KMS-11 (cell line): ENCODE measurements around the gene ARVCF.

Source experiments
- H2AFZ ChIP-seq: fragments of 200-600 bp; sonication (generic); 2 replicates; pipeline ENCODE4 v1.6.1; 2016; ENCODE audit warnings: antibody characterized with exemption, mixed run types, low read depth
- H3K27ac ChIP-seq: fragments of 200-600 bp; sonication (generic); 2 replicates; pipeline ENCODE4 v1.6.1; 2016; ENCODE audit warnings: mild to moderate bottlenecking, mixed run types
- H3K27me3 ChIP-seq: fragments of 200-600 bp; sonication (generic); 2 replicates; pipeline ENCODE4 v1.6.1; 2017; ENCODE audit warnings: mild to moderate bottlenecking, low read depth, mixed run types, moderate library complexity; ENCODE audit not compliant: insufficient read depth
- H3K36me3 ChIP-seq: fragments of 200-600 bp; sonication (generic); 2 replicates; pipeline ENCODE4 v1.6.1; 2017; ENCODE audit warnings: mild to moderate bottlenecking, mixed run types; ENCODE audit not compliant: insufficient read depth
- H3K4me1 ChIP-seq: fragments of 200-600 bp; sonication (generic); 2 replicates; pipeline ENCODE4 v1.6.1; 2016; ENCODE audit warnings: mild to moderate bottlenecking, low read depth, mixed run types; ENCODE audit not compliant: poor library complexity, severe bottlenecking
- H3K4me2 ChIP-seq: fragments of 200-600 bp; sonication (generic); 2 replicates; pipeline ENCODE4 v1.7.0; 2016; ENCODE audit warnings: mild to moderate bottlenecking, mixed run types
- H3K4me3 ChIP-seq: fragments of 200-600 bp; sonication (generic); IDR thresholded peaks from 2 replicates; pipeline ENCODE4 v1.6.1; 2017; ENCODE audit warnings: low read depth, low read length, mixed read lengths; ENCODE audit not compliant: insufficient read depth
- H3K79me2 ChIP-seq: fragments of 200-600 bp; sonication (generic); 2 replicates; pipeline ENCODE4 v1.6.1; 2016; ENCODE audit warnings: low read depth, mixed run types; ENCODE audit not compliant: insufficient read depth
- H3K9ac ChIP-seq: fragments of 200-600 bp; sonication (generic); 2 replicates; pipeline ENCODE4 v1.6.1; 2016; ENCODE audit warnings: mild to moderate bottlenecking, mixed run types
- H4K20me1 ChIP-seq: fragments of 200-600 bp; sonication (generic); 2 replicates; pipeline ENCODE4 v1.6.1; 2016; ENCODE audit warnings: mild to moderate bottlenecking, mixed run types; ENCODE audit not compliant: insufficient read depth
- CTCF ChIP-seq: fragments of 200-600 bp; sonication (generic); conservative IDR thresholded peaks from 2 replicates; pipeline ENCODE4 v1.6.1; 2017; ENCODE audit warnings: low read depth, mild to moderate bottlenecking, antibody characterized with exemption, low read length, moderate library complexity, mixed read lengths

ARVCF gene

GRCh38 chr22:19975707-19976035 is 41.0 kb downstream of the ARVCF start:
- H3K79me2 ChIP-seq = no peaks in the 10 kb centered on the region
- no peaks in the 10 kb centered on the region for H3K27me3 ChIP-seq
- no peaks in the 10 kb centered on the region for H3K4me1 ChIP-seq
- no peak overlapping the region for H2AFZ ChIP-seq
- no peak overlapping the region for H3K4me3 ChIP-seq
- H3K36me3 ChIP-seq = no peaks in the 10 kb centered on the region
- no peaks in the 10 kb centered on the region for H4K20me1 ChIP-seq
- H3K4me2 ChIP-seq = no peak overlapping the region
- no peak for TF ChIP-seq CTCF
- H3K27ac ChIP-seq = no peak overlapping the region
- H3K9ac ChIP-seq = no peak overlapping the region

- Histone ChIP-seq H3K79me2 (no peaks in the 10 kb centered on the region), H4K20me1 (no peaks in the 10 kb centered on the region), H3K36me3 (no peaks in the 10 kb centered on the region), H3K9ac (no peak overlapping the region), H3K4me1 (no peaks in the 10 kb centered on the region), H3K27ac (no peak overlapping the region), H3K27me3 (no peaks in the 10 kb centered on the region), H3K4me3 (no peak overlapping the region), H2AFZ (no peak overlapping the region), H3K4me2 (no peak overlapping the region)
- no peak for TF ChIP-seq CTCF
Measured at GRCh38 chr22:19974935-19975706, 41.5 kb downstream of the ARVCF start.

- TF ChIP-seq CTCF = no peak
- Histone ChIP-seq H3K4me2 (no peak overlapping the region), H3K4me3 (no peak overlapping the region), H3K4me1 (no peaks in the 10 kb centered on the region), H3K27ac (no peak overlapping the region), H4K20me1 (no peaks in the 10 kb centered on the region), H2AFZ (no peak overlapping the region), H3K79me2 (no peaks in the 10 kb centered on the region), H3K27me3 (no peaks in the 10 kb centered on the region), H3K36me3 (no peaks in the 10 kb centered on the region), H3K9ac (no peak overlapping the region)
Measured at GRCh38 chr22:19974268-19974861, 42.3 kb downstream of the ARVCF start.

DNA sequence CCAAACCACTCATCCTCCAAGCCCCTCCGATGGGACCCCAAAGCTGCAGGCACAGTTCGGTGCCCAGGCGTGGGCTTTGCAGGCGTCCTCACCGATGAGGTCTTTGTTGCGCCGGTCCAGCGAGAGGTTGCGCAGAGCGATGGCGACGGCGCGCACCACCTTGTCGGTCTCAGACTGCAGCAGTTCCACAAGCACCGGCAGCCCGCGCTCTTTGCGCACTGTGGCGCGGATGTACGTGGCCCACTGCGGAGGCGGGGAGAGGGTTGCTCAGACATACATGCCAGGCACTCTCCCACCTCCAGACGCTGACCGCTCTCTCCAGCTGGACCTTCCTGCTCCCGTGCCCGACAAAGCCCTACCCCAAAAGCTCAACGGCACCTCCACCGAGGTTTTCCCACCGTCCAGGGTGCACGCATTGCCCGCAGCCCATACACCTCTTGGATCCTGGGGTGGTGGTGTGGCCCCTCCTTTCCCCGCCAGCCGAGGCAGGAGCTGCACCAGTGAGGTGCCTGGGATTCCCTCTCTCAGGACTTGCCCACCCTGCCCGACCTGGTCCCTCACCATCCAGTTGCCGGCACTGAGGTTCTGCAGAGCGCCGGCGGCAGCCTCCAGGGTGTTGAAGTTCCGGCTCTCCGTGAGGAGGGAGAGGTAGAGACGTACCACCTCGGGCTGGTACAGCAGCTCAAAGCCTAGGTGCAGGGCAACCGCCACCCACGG is 42.9 kb downstream of the ARVCF start:
- Histone ChIP-seq H3K27me3 (no peaks in the 10 kb centered on the region), H3K4me3 (no peak overlapping the region), H3K27ac (no peak overlapping the region), H3K36me3 (no peaks in the 10 kb centered on the region), H3K9ac (no peak overlapping the region), H3K79me2 (no peaks in the 10 kb centered on the region), H3K4me1 (no peaks in the 10 kb centered on the region), H4K20me1 (no peaks in the 10 kb centered on the region), H3K4me2 (no peak overlapping the region), H2AFZ (no peak overlapping the region)
- TF ChIP-seq CTCF = no peak
